ENCODE measurements around the gene IPO7.

IPO7 gene

DNA sequence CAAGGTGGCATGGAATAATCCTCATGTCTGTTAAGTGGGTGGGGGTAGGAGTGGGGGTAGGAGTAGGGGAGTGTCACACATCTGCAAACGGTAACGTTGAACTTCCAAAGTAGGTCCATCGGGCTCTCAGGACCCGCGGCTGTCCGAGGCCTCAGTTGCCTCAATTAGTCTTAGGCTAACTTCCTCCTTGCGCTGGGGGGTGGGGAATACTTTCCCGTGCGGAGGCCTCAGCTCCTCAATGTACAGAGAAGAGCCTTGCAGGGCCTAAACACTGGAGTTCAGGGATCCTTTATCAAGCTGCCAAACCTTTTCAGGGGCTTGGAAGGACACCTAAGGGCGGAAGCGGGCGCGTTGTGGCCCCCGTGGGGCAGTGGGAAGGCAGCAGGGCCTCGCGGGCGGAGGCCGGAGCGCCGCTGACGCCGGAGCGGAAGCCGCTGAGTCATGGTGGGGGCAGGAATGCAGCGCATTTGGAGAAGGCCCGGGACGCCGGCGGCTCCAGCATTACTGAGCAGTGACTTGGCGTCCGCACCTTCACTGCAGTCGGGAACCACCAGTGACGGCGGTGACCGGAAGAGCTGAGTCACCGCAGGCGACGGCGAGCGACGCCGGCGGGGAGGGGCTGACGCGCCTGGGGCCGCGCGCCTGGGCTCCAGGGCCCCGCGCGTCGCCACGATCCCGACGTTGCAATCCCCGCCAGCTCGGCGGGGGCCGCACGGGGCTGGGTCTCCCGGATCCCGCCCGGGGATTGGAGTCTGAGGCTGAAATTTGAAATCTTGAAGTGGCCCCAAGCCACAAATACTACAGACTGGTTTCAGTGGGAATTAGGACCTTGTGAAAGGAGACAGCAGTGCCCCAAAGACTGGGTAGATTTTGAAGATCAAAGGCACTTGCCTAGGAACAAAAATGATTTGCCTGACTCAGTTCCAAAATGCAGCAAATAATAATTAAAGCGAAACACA lies 20.2 kb upstream of the IPO7 start (continued):
- TF ChIP-seq ZNF707 (tag by site-specific recombination; IDR thresholded peaks at IDR 0.05): no peak
- no peak for TF ChIP-seq ZNF211 (tag by site-specific recombination; IDR thresholded peaks at IDR 0.05; ENCODE audit: low read depth)
- peak; percentile 99 for TF ChIP-seq ZNF335 (tag by site-specific recombination; conservative IDR thresholded peaks at IDR 0.05)
- no peak for TF ChIP-seq ZNF670 (tag by site-specific recombination; IDR thresholded peaks at IDR 0.05; ENCODE audit: low read depth)
- no peak for TF ChIP-seq ZNF571 (tag by site-specific recombination; IDR thresholded peaks at IDR 0.05)
- TF ChIP-seq GFI1B (tag by site-specific recombination; IDR thresholded peaks at IDR 0.05): no peak
- TF ChIP-seq SALL2 (tag by site-specific recombination; IDR thresholded peaks at IDR 0.05; ENCODE audit: borderline replicate concordance): no peak
- TF ChIP-seq KLF9 (tag by site-specific recombination; IDR thresholded peaks at IDR 0.05; ENCODE audit: low read depth): no peak
- peak; percentile 67 for TF ChIP-seq ZFHX2 (tag by site-specific recombination; conservative IDR thresholded peaks at IDR 0.05)
- TF ChIP-seq, protein P1, sequence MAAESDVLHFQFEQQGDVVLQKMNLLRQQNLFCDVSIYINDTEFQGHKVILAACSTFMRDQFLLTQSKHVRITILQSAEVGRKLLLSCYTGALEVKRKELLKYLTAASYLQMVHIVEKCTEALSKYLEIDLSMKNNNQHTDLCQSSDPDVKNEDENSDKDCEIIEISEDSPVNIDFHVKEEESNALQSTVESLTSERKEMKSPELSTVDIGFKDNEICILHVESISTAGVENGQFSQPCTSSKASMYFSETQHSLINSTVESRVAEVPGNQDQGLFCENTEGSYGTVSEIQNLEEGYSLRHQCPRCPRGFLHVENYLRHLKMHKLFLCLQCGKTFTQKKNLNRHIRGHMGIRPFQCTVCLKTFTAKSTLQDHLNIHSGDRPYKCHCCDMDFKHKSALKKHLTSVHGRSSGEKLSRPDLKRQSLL (tag by site-specific recombination; IDR thresholded peaks at IDR 0.05): peak; percentile 92
- TF ChIP-seq ZNF202 (tag by site-specific recombination; IDR thresholded peaks at IDR 0.05; ENCODE audit: borderline replicate concordance): no peak
- peak; percentile 86; the same call in 1 of the 2 replicates for TF ChIP-seq KLF8 (tag by site-specific recombination; IDR thresholded peaks at IDR 0.05)
- TF ChIP-seq, protein P2, sequence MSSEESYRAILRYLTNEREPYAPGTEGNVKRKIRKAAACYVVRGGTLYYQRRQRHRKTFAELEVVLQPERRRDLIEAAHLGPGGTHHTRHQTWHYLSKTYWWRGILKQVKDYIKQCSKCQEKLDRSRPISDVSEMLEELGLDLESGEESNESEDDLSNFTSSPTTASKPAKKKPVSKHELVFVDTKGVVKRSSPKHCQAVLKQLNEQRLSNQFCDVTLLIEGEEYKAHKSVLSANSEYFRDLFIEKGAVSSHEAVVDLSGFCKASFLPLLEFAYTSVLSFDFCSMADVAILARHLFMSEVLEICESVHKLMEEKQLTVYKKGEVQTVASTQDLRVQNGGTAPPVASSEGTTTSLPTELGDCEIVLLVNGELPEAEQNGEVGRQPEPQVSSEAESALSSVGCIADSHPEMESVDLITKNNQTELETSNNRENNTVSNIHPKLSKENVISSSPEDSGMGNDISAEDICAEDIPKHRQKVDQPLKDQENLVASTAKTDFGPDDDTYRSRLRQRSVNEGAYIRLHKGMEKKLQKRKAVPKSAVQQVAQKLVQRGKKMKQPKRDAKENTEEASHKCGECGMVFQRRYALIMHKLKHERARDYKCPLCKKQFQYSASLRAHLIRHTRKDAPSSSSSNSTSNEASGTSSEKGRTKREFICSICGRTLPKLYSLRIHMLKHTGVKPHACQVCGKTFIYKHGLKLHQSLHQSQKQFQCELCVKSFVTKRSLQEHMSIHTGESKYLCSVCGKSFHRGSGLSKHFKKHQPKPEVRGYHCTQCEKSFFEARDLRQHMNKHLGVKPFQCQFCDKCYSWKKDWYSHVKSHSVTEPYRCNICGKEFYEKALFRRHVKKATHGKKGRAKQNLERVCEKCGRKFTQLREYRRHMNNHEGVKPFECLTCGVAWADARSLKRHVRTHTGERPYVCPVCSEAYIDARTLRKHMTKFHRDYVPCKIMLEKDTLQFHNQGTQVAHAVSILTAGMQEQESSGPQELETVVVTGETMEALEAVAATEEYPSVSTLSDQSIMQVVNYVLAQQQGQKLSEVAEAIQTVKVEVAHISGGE (tag by site-specific recombination; conservative IDR thresholded peaks at IDR 0.05; ENCODE audit: low read depth): peak; percentile 62
- TF ChIP-seq, protein P3, sequence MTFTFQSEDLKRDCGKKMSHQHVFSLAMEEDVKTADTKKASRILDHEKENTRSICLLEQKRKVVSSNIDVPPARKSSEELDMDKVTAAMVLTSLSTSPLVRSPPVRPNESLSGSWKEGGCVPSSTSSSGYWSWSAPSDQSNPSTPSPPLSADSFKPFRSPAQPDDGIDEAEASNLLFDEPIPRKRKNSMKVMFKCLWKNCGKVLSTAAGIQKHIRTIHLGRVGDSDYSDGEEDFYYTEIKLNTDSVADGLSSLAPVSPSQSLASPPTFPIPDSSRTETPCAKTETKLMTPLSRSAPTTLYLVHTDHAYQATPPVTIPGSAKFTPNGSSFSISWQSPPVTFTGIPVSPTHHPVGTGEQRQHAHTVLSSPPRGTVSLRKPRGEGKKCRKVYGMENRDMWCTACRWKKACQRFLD (tag by site-specific recombination; IDR thresholded peaks at IDR 0.05): no peak
- TF ChIP-seq, protein P4, sequence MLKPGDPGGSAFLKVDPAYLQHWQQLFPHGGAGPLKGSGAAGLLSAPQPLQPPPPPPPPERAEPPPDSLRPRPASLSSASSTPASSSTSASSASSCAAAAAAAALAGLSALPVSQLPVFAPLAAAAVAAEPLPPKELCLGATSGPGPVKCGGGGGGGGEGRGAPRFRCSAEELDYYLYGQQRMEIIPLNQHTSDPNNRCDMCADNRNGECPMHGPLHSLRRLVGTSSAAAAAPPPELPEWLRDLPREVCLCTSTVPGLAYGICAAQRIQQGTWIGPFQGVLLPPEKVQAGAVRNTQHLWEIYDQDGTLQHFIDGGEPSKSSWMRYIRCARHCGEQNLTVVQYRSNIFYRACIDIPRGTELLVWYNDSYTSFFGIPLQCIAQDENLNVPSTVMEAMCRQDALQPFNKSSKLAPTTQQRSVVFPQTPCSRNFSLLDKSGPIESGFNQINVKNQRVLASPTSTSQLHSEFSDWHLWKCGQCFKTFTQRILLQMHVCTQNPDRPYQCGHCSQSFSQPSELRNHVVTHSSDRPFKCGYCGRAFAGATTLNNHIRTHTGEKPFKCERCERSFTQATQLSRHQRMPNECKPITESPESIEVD (tag by site-specific recombination; IDR thresholded peaks at IDR 0.05): 0 out of 2 replicates have a peak, but pooled peaks have one; percentile 6
- TF ChIP-seq ZNF174 (tag by site-specific recombination; IDR thresholded peaks at IDR 0.05): no peak
- TF ChIP-seq, protein P5, sequence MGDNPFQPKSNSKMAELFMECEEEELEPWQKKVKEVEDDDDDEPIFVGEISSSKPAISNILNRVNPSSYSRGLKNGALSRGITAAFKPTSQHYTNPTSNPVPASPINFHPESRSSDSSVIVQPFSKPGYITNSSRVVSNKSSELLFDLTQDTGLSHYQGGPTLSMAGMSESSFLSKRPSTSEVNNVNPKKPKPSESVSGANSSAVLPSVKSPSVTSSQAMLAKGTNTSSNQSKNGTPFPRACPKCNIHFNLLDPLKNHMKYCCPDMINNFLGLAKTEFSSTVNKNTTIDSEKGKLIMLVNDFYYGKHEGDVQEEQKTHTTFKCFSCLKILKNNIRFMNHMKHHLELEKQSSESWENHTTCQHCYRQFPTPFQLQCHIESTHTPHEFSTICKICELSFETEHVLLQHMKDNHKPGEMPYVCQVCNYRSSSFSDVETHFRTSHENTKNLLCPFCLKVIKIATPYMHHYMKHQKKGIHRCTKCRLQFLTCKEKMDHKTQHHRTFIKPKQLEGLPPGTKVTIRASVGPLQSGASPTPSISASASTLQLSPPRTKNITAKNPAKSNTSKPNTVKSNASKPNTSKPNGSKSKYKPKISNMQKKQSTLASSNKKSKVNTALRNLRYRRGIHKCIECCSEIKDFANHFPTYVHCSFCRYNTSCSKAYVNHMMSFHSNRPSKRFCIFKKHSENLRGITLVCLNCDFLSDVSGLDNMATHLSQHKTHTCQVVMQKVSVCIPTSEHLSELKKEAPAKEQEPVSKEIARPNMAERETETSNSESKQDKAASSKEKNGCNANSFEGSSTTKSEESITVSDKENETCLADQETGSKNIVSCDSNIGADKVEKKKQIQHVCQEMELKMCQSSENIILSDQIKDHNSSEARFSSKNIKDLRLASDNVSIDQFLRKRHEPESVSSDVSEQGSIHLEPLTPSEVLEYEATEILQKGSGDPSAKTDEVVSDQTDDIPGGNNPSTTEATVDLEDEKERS (tag by site-specific recombination; IDR thresholded peaks at IDR 0.05): no peak
- no peak for TF ChIP-seq ZNF266 (tag by site-specific recombination; IDR thresholded peaks at IDR 0.05; ENCODE audit: low read depth)
- TF ChIP-seq, protein P6, sequence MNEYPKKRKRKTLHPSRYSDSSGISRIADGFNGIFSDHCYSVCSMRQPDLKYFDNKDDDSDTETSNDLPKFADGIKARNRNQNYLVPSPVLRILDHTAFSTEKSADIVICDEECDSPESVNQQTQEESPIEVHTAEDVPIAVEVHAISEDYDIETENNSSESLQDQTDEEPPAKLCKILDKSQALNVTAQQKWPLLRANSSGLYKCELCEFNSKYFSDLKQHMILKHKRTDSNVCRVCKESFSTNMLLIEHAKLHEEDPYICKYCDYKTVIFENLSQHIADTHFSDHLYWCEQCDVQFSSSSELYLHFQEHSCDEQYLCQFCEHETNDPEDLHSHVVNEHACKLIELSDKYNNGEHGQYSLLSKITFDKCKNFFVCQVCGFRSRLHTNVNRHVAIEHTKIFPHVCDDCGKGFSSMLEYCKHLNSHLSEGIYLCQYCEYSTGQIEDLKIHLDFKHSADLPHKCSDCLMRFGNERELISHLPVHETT (tag by site-specific recombination; IDR thresholded peaks at IDR 0.05): peak; percentile 38; the same call in 1 of the 2 replicates
- TF ChIP-seq ZNF114 (tag by site-specific recombination; IDR thresholded peaks at IDR 0.05): no peak
- TF ChIP-seq ZNF350 (tag by site-specific recombination; IDR thresholded peaks at IDR 0.05): 0 out of 2 replicates have a peak, but pooled peaks have one; percentile 24
- TF ChIP-seq, protein P7, sequence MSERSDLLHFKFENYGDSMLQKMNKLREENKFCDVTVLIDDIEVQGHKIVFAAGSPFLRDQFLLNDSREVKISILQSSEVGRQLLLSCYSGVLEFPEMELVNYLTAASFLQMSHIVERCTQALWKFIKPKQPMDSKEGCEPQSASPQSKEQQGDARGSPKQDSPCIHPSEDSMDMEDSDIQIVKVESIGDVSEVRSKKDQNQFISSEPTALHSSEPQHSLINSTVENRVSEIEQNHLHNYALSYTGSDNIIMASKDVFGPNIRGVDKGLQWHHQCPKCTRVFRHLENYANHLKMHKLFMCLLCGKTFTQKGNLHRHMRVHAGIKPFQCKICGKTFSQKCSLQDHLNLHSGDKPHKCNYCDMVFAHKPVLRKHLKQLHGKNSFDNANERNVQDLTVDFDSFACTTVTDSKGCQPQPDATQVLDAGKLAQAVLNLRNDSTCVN (tag by site-specific recombination; optimal IDR thresholded peaks at IDR 0.05): peak; percentile 84
- TF ChIP-seq ZSCAN23 (tag by site-specific recombination; IDR thresholded peaks at IDR 0.05): 0 out of 2 replicates have a peak, but pooled peaks have one; percentile 51

Measured in HEK293 (cell line).